Breast epithelium (tissue), 3 donors: ENCODE results near the gene DNAJC27.

Source experiments
- CTCF ChIP-seq, 3 donors: fragments of 450-650 bp; IDR thresholded peaks; one replicate each; pipeline ENCODE4 v1.5.1; 2016 to 2017; ENCODE audit warnings: antibody characterized with exemption in 3 of 3, mild to moderate bottlenecking in 3 of 3, moderate library complexity in 3 of 3
- POLR2A ChIP-seq: fragments of 450-650 bp; IDR thresholded peaks from one replicate; pipeline ENCODE4 v1.6.1; 2016; ENCODE audit warnings: antibody characterized with exemption, mild to moderate bottlenecking, moderate library complexity
- POLR2AphosphoS5 ChIP-seq, 3 donors: sonication (generic); formaldehyde crosslinking; IDR thresholded peaks; one replicate each; pipeline ENCODE4 v1.6.1; 2017; ENCODE audit warnings: antibody characterized with exemption in 3 of 3

GRCh38 chr2:24915796-24916195 lies 56.0 kb downstream of the DNAJC27 start:
- TF ChIP-seq CTCF (IDR thresholded peaks at IDR 0.05) (no peak), POLR2A (no peak), POLR2AphosphoS5 (IDR thresholded peaks at IDR 0.05) (no peak)
